ENCODE measurements around the gene RAPH1.

DNA sequence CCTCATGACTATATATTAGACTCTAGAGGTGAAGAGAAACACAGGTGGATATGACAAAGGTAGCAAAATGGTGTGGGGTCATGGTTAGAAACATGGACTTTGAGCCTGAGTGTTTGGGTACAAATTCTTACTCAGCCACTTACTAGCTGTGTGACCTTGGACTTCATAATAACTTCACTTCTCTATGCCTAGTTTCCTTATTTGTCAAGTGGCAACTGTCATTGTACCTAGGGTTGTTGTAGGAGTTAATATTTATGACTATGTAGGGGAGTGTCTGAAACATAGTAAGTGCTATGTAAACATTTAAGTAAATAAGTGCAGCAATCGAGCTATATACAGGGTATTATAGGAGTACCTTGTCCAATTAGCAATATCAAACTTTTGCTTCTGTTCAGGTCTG, 49.7 kb upstream of the RAPH1 start:
- TF ChIP-seq, protein P1, sequence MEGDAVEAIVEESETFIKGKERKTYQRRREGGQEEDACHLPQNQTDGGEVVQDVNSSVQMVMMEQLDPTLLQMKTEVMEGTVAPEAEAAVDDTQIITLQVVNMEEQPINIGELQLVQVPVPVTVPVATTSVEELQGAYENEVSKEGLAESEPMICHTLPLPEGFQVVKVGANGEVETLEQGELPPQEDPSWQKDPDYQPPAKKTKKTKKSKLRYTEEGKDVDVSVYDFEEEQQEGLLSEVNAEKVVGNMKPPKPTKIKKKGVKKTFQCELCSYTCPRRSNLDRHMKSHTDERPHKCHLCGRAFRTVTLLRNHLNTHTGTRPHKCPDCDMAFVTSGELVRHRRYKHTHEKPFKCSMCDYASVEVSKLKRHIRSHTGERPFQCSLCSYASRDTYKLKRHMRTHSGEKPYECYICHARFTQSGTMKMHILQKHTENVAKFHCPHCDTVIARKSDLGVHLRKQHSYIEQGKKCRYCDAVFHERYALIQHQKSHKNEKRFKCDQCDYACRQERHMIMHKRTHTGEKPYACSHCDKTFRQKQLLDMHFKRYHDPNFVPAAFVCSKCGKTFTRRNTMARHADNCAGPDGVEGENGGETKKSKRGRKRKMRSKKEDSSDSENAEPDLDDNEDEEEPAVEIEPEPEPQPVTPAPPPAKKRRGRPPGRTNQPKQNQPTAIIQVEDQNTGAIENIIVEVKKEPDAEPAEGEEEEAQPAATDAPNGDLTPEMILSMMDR (IDR thresholded peaks at IDR 0.05; ENCODE audit: low read length): no peak
- TF ChIP-seq EZH2phosphoT487 (IDR thresholded peaks at IDR 0.05; ENCODE audit: low read length): no peak

Measured in MM.1S (cell line).